Tibial nerve (tissue), 4 donors: ENCODE data around the gene MED22. TPM values are rescaled to one million over a fixed set of nuclear protein-coding genes. Genes with fewer than 3 reads are reported as not detected.
"Not testable (repeated sequence)": the region's sequence is repeated elsewhere in the genome, so short reads cannot be mapped to it uniquely, and the experiment has no call there.

ENCODE experiments used
- DNase-seq, 2 donors: peaks; one replicate each; pipeline ENCODE4 v3.0.0-alpha.2; 2019; ENCODE audit warnings: low spot score in 2 of 2
- H3K27ac ChIP-seq, 4 donors: fragments of 200-600 bp; sonication (generic) in 3 of 4; one replicate each; pipeline ENCODE4 v1.5.1; 2017 to 2019; ENCODE audit warnings: mild to moderate bottlenecking in 1 of 4
- H3K27me3 ChIP-seq, 2 donors: fragments of 200-600 bp; sonication (generic) in 1 of 2; one replicate each; pipeline versions ENCODE4 v1.5.1 to v1.6.0; 2017 to 2019
- H3K36me3 ChIP-seq, 3 donors: fragments of 200-600 bp; sonication (generic); one replicate each; pipeline ENCODE4 v1.5.1; 2018 to 2019
- H3K4me1 ChIP-seq, 4 donors: fragments of 200-600 bp; sonication (generic) in 3 of 4; one replicate each; pipeline ENCODE4 v1.5.1; 2017 to 2019
- H3K4me3 ChIP-seq, 4 donors: fragments of 200-600 bp; sonication (generic) in 3 of 4; one replicate each; pipeline ENCODE4 v1.5.1; 2017 to 2019; ENCODE audit warnings: mild to moderate bottlenecking in 1 of 4, moderate library complexity in 1 of 4
- H3K9me3 ChIP-seq, 4 donors: fragments of 200-600 bp; sonication (generic) in 3 of 4; one replicate each; pipeline ENCODE4 v1.5.1; 2017 to 2019
- CTCF ChIP-seq, 5 experiments: fragments of 200-600 bp in 3 of 5; fragments of 450-650 bp in 2 of 5; sonication (generic) in 3 of 5; IDR thresholded peaks; one replicate each; pipeline ENCODE4 v1.5.1; 2016 to 2019; ENCODE audit warnings: antibody characterized with exemption in 5 of 5, mild to moderate bottlenecking in 3 of 5, moderate library complexity in 2 of 5
- EP300 ChIP-seq, 2 donors: sonication (generic); formaldehyde crosslinking; IDR thresholded peaks; one replicate each; pipeline ENCODE4 v1.6.1; 2017; ENCODE audit warnings: antibody characterized with exemption in 2 of 2, mild to moderate bottlenecking in 1 of 2
- POLR2A ChIP-seq, 2 donors: fragments of 450-650 bp; IDR thresholded peaks; one replicate each; pipeline ENCODE4 v1.6.1; 2017; ENCODE audit warnings: antibody characterized with exemption in 2 of 2, mild to moderate bottlenecking in 2 of 2, moderate library complexity in 2 of 2
- WGBS, 2 donors: methylation state at CpG; one replicate each; pipeline ENCODE4 v1.1.5; 2018; 5-methylcytosine and 5-hydroxymethylcytosine counted together
- total RNA-seq, 4 donors: library from RNA; depleted of rRNA; stranded (reverse); fragments of >200 nt; gene quantifications; one replicate each; pipeline ENCODE4 v1.1.0, GENCODE V29; 2016

MED22 gene
- total RNA-seq, 4 donors from 2014 or later, result 29.3 to 63.6 (median 39.2) TPM

- no peak overlapping the region for H3K4me3 ChIP-seq
- DNase-seq, result no peak
Observed at GRCh38 chr9:133331641-133332380, 16.1 kb downstream of the MED22 start.

GRCh38 chr9:133331221-133331620 is 16.7 kb downstream of the MED22 start:
- H3K27me3 ChIP-seq, result no peaks in the 10 kb centered on the region
- peaks cover 0 to 22% (median 19%) of the 10 kb centered on the region in 4 donors for H3K4me1 ChIP-seq
- H3K27ac ChIP-seq, result no peak overlapping the region
- TF ChIP-seq CTCF (IDR thresholded peaks at IDR 0.05) (no peak), POLR2A (IDR thresholded peaks at IDR 0.05) (no peak), EP300 (IDR thresholded peaks at IDR 0.05) (no peak)
- no peak for DNase-seq
- H3K36me3 ChIP-seq, result peaks cover 4 to 59% (median 31%) of the 10 kb centered on the region in 3 donors
- 80 to 85% methylated on average over 13 to 17 of the region's 19 CpGs for WGBS, 2 donors
- no peak overlapping the region for H3K4me3 ChIP-seq
- no peaks in the 10 kb centered on the region for H3K9me3 ChIP-seq

More at GRCh38 chr9:133331641-133332380, 16.1 kb downstream of the MED22 start:
- Histone ChIP-seq H3K36me3 (peaks cover 4 to 59% (median 31%) of the 10 kb centered on the region in 3 donors), H3K27me3 (no peaks in the 10 kb centered on the region), H3K4me1 (peaks cover 0 to 28% (median 22%) of the 10 kb centered on the region in 4 donors), H3K9me3 (no peaks in the 10 kb centered on the region), H3K27ac (no peak overlapping the region)
- 96 to 97% methylated on average over 50 to 57 of the region's 57 CpGs for WGBS, 2 donors
- TF ChIP-seq POLR2A (IDR thresholded peaks at IDR 0.05) (no peak), EP300 (IDR thresholded peaks at IDR 0.05) (no peak), CTCF (IDR thresholded peaks at IDR 0.05) (no peak)

GRCh38 chr9:133329306-133330156 is 18.4 kb downstream of the MED22 start:
- not testable (repeated sequence) for DNase-seq, H3K27ac ChIP-seq, H3K4me3 ChIP-seq, H3K27me3 ChIP-seq, H3K9me3 ChIP-seq
- WGBS, 2 donors, result 52 to 54% methylated on average over 21 of the region's 21 CpGs
- TF ChIP-seq CTCF (IDR thresholded peaks at IDR 0.05), result peak; percentile 33 to 61 (median 54)
- H3K4me1 ChIP-seq, result peaks cover 0 to 13% (median 9%) of the 10 kb centered on the region in 4 donors
- H3K36me3 ChIP-seq, result peaks cover 4 to 57% (median 31%) of the 10 kb centered on the region in 3 donors

- TF ChIP-seq POLR2A (IDR thresholded peaks at IDR 0.05), result no peak
- no peak for TF ChIP-seq EP300 (IDR thresholded peaks at IDR 0.05)
- no peak for TF ChIP-seq CTCF (IDR thresholded peaks at IDR 0.05)
- no peaks in the 10 kb centered on the region for H3K27me3 ChIP-seq
- peaks cover 0 to 41% (median 18%) of the 10 kb centered on the region in 3 donors for H3K36me3 ChIP-seq
- 89 to 91% methylated on average over 10 of the region's 10 CpGs for WGBS, 2 donors
- H3K4me1 ChIP-seq, result no peaks in the 10 kb centered on the region
- no peak for DNase-seq
- H3K4me3 ChIP-seq, result no peak overlapping the region
- no peaks in the 10 kb centered on the region for H3K9me3 ChIP-seq
- no peak overlapping the region for H3K27ac ChIP-seq
Observed at GRCh38 chr9:133327834-133328484, 20.0 kb downstream of the MED22 start.

- not testable (repeated sequence) for H3K9me3 ChIP-seq, H3K4me1 ChIP-seq, H3K27me3 ChIP-seq, H3K27ac ChIP-seq, H3K4me3 ChIP-seq, DNase-seq
- H3K36me3 ChIP-seq, result peaks cover 0 to 32% (median 8%) of the 10 kb centered on the region in 3 donors
- WGBS, 2 donors, result 89% methylated on average over 6 of the region's 6 CpGs
Observed at GRCh38 chr9:133327021-133327420, 20.9 kb downstream of the MED22 start.
